PC-9 (cell line): ENCODE measurements around the gene GPR63.

Experiments used
- CTCF ChIP-seq: fragments of 200-600 bp; sonication (generic); conservative IDR thresholded peaks from 2 replicates; pipeline ENCODE4 v1.6.1; 2017; ENCODE audit warnings: mixed run types, antibody characterized with exemption, mild to moderate bottlenecking, moderate library complexity
- EZH2 ChIP-seq: fragments of 200-600 bp; sonication (generic); IDR thresholded peaks from 2 replicates; pipeline ENCODE4 v1.8.0; 2017; ENCODE audit warnings: antibody characterized with exemption, low read depth

- TF ChIP-seq CTCF (no peak), EZH2 (no peak)
Observed at GRCh38 chr6:96794980-96795379, 42.3 kb downstream of the GPR63 start.
